ENCODE data around the gene LPIN1. TPM values are rescaled to one million over a fixed set of nuclear protein-coding genes. Genes with fewer than 3 reads are reported as not detected.

The LPIN1 gene
- total and polyA plus RNA-seq, 2 of the 8 experiments (the other 6 are each of a cell fraction or from before 2014, with no cell fraction given) = 4.3 to 9.8 TPM

DNA sequence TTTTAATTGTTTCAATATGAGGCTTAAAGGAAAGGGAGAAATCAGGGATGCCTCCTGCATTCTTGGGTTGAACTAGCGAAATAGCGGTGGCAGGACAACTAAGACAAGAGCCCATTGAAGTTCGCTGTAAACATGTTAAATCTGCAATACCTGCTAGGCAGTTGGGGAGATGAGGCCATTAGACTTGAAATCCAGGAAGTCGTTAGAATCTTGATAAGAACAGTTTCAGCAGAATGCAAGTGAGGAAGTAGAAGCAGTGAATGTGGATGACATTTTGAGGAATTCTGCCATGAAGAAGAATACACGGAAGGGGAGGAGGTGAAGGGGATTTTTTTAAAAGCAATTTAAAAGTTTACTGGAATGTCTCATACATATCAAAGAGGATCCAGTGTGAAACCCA, 109.7 kb downstream of the LPIN1 start:
- Histone ChIP-seq H3K79me1 (ENCODE audit: low read depth, low read length) (no peaks in the 10 kb centered on the region), H4K5ac (ENCODE audit: insufficient read length, low read depth, low read length) (no peak overlapping the region), H3K9ac (replicated peaks in 1 of 4; ENCODE audit: extremely low read depth in 1 of 4, low read depth in 3 of 4, low read length in 3 of 4) (no peak overlapping the region), H3K18ac (ENCODE audit: extremely low read depth, low read length) (no peak overlapping the region), H2AK5ac (ENCODE audit: low read depth, low read length) (no peak overlapping the region), H3K56ac (replicated peaks; ENCODE audit: insufficient read length, low read depth, low read length) (no peak overlapping the region), H2BK120ac (replicated peaks; ENCODE audit: low read depth, low read length) (no peak overlapping the region), H3K27ac (ENCODE audit: low read depth, low read length) (no peak overlapping the region), H3K23me2 (ENCODE audit: low read depth, low read length) (no peaks in the 10 kb centered on the region), H3K79me2 (ENCODE audit: control insufficient read depth in 1 of 2, insufficient read depth in 2 of 2, low read length in 2 of 2) (no peaks in the 10 kb centered on the region), H2AFZ (ENCODE audit: low read length) (no peak overlapping the region), H3K4me3 (ENCODE audit: extremely low read depth in 1 of 4, insufficient read depth in 2 of 4, low read depth in 3 of 4, low read length in 4 of 4) (no peak overlapping the region), H3K27me3 (replicated peaks in 1 of 4; ENCODE audit: control insufficient read depth in 3 of 4, extremely low read depth in 1 of 4, insufficient read depth in 3 of 4, low read length in 3 of 4) (no peaks in the 10 kb centered on the region), H3K4me2 (ENCODE audit: insufficient read depth in 1 of 2, low read depth in 2 of 2, low read length in 2 of 2) (no peak overlapping the region), H2BK12ac (ENCODE audit: low read depth, low read length) (no peak overlapping the region), H3K4me1 (replicated peaks in 1 of 4; ENCODE audit: control insufficient read depth in 3 of 4, insufficient read depth in 4 of 4, low read length in 3 of 4) (no peaks in the 10 kb centered on the region; a peak in 2 of 7 replicates), H3K9me3 (ENCODE audit: insufficient read depth in 2 of 2, low read depth in 1 of 2, low read length in 1 of 2) (peaks cover 33% of the 10 kb centered on the region in 2 experiments), H3K23ac (ENCODE audit: insufficient read length) (no peak overlapping the region), H3K14ac (ENCODE audit: insufficient read length) (no peak overlapping the region), H2BK15ac (ENCODE audit: low read length) (no peak overlapping the region), H3K36me3 (ENCODE audit: control insufficient read depth in 2 of 4, insufficient read depth in 4 of 4, low read length in 3 of 4) (no peaks in the 10 kb centered on the region), H2BK5ac (ENCODE audit: low read depth, low read length) (no peak overlapping the region), H4K8ac (ENCODE audit: extremely low read depth, insufficient read depth, low read length) (no peak overlapping the region), H4K20me1 (replicated peaks in 1 of 2; ENCODE audit: control insufficient read depth in 1 of 2, insufficient read depth in 2 of 2, low read length in 2 of 2) (no peaks in the 10 kb centered on the region), H2BK20ac (ENCODE audit: low read length) (no peak overlapping the region), H4K91ac (replicated peaks; ENCODE audit: insufficient read length, low read length) (no peak overlapping the region), H3K4ac (replicated peaks; ENCODE audit: insufficient read length, low read depth, low read length) (no peak overlapping the region)
- no peak for FAIRE-seq
- 84% methylated on average over 5 of the region's 5 CpGs; no CpG with 5 or more reads in 1 of the 2 experiments for WGBS, 2 experiments (ENCODE audit: extremely low coverage in 1 of 2, insufficient coverage in 1 of 2, insufficient read length in 1 of 2, insufficient replicate concordance in 2 of 2, low coverage in 1 of 2, low lambda C conversion rate in 2 of 2, missing lambda C conversion rate in 1 of 2)
- DNase-seq (ENCODE audit: low read depth in 1 of 2, low spot score in 2 of 2) = no peak
- TF ChIP-seq TAF7 (optimal IDR thresholded peaks at IDR 0.05; ENCODE audit: borderline replicate concordance, low read depth, low read length) (no peak), SP2 (IDR thresholded peaks at IDR 0.05; ENCODE audit: low read length) (no peak), FOSL1 (IDR thresholded peaks at IDR 0.05; ENCODE audit: insufficient read depth, low read depth, low read length) (no peak), SIN3A (conservative IDR thresholded peaks at IDR 0.05 in 1 of 2, IDR thresholded peaks at IDR 0.05 in 1 of 2; ENCODE audit: low read depth in 1 of 2, low read length in 2 of 2) (no peak), MAX (IDR thresholded peaks at IDR 0.05) (no peak)
- CTCF ChIA-PET (ENCODE audit: partially characterized antibody) = no interaction called here
- POLR2A ChIA-PET (ENCODE audit: partially characterized antibody) = interaction anchor here (0.6 kb wide), 1 partner anchor 252 kb away, joined by 3 read pairs; no protein-coding TSS in a partner anchor

Measured in H1 (cell line).